GM19468 (cell line): Measurements from ENCODE around the gene PDCD6IP.
"Not testable (repeated sequence)": the region's sequence is repeated elsewhere in the genome, so short reads cannot be mapped to it uniquely, and the experiment has no call there.

Experiments used
- ATAC-seq: cut with Tn5 transposase; IDR thresholded peaks from one replicate; pipeline ENCODE4 v1.9.1; 2021; ENCODE audit warnings: mild to moderate bottlenecking, moderate library complexity, moderate number of reproducible peaks; ENCODE audit not compliant: unreplicated experiment; ENCODE audit errors: extremely low read depth

The PDCD6IP gene

GRCh38 chr3:33791477-33792166 lies 6.8 kb upstream of the PDCD6IP start:
- ATAC-seq = no peak

GRCh38 chr3:33792167-33792892 lies 6.1 kb upstream of the PDCD6IP start:
- no peak for ATAC-seq

- no peak for ATAC-seq
These were observed 3.3 kb upstream of the PDCD6IP start for GRCh38 chr3:33795131-33795530.

- no peak for ATAC-seq
These were observed 2.4 kb upstream of the PDCD6IP start for GRCh38 chr3:33795856-33796536.

GRCh38 chr3:33798113-33798417 lies 365 bp upstream of the PDCD6IP start:
- ATAC-seq = peak; percentile 18

GRCh38 chr3:33799202-33799551 lies 747 bp downstream of the PDCD6IP start:
- no peak for ATAC-seq

GRCh38 chr3:33803252-33803651 lies 4.8 kb downstream of the PDCD6IP start:
- ATAC-seq = no peak

- ATAC-seq = no peak
These were observed 5.6 kb downstream of the PDCD6IP start for GRCh38 chr3:33803894-33804526.

GRCh38 chr3:33807191-33807590 lies 8.8 kb downstream of the PDCD6IP start:
- no peak for ATAC-seq

GRCh38 chr3:33808559-33808958 lies 10.1 kb downstream of the PDCD6IP start:
- ATAC-seq = no peak

GRCh38 chr3:33810545-33810944 lies 12.1 kb downstream of the PDCD6IP start:
- no peak for ATAC-seq

- no peak for ATAC-seq
These were observed 23.6 kb downstream of the PDCD6IP start for GRCh38 chr3:33821989-33822388.

GRCh38 chr3:33823821-33824220 lies 25.4 kb downstream of the PDCD6IP start:
- no peak for ATAC-seq

GRCh38 chr3:33825111-33825510 lies 26.7 kb downstream of the PDCD6IP start:
- no peak for ATAC-seq

- ATAC-seq = no peak
These were observed 27.8 kb downstream of the PDCD6IP start for GRCh38 chr3:33826206-33826605.

GRCh38 chr3:33826688-33827087 lies 28.3 kb downstream of the PDCD6IP start:
- ATAC-seq = no peak

- no peak for ATAC-seq
These were observed 31.3 kb downstream of the PDCD6IP start for GRCh38 chr3:33829720-33830119.

- ATAC-seq = no peak
These were observed 32.6 kb downstream of the PDCD6IP start for GRCh38 chr3:33831053-33831452.

GRCh38 chr3:33833408-33834095 lies 35.1 kb downstream of the PDCD6IP start:
- no peak for ATAC-seq

- no peak for ATAC-seq
These were observed 35.6 kb downstream of the PDCD6IP start for GRCh38 chr3:33834096-33834453.

GRCh38 chr3:33837182-33837581 lies 38.8 kb downstream of the PDCD6IP start:
- ATAC-seq = not testable (repeated sequence)
